GM18507 (cell line): ENCODE data around the gene TAF11.

Source experiments
- DNase-seq: peaks from one replicate; pipeline ENCODE4 v3.0.0; 2011; ENCODE audit warnings: low read depth; ENCODE audit not compliant: insufficient read length; ENCODE audit errors: extremely low spot score
- FAIRE-seq: peaks from 2 replicates; lab custom pipeline; 2011; peaks lifted over from hg19 to GRCh38; lab: Jason Lieb, UNC

The TAF11 gene

GRCh38 chr6:34829137-34829536 is 58.7 kb downstream of the TAF11 start:
- FAIRE-seq (no peak), DNase-seq (no peak)
